ENCODE results near the gene PRAMEF18. TPM values are rescaled to one million over a fixed set of nuclear protein-coding genes. Genes with fewer than 3 reads are reported as not detected.
"Not testable (repeated sequence)": the region's sequence is repeated elsewhere in the genome, so short reads cannot be mapped to it uniquely, and the experiment has no call there.

PRAMEF18 gene
- total RNA-seq, 1 donor from 2014 or later: not detected

GRCh38 chr1:13228343-13228781 lies 2.4 kb upstream of the PRAMEF18 start:
- H3K27ac Mint-ChIP-seq: no peak overlapping the region
- no peaks in the 10 kb centered on the region for H3K4me1 Mint-ChIP-seq
- no peaks in the 10 kb centered on the region for H3K36me3 Mint-ChIP-seq (ENCODE audit: low read depth)
- peak; percentile 80 for DNase-seq
- no peak overlapping the region for H3K4me3 Mint-ChIP-seq
- intact Hi-C loops (cut with micrococcal nuclease): no loop called here
- no peaks in the 10 kb centered on the region for H3K9me3 Mint-ChIP-seq
- no peaks in the 10 kb centered on the region for H3K27me3 Mint-ChIP-seq

DNA sequence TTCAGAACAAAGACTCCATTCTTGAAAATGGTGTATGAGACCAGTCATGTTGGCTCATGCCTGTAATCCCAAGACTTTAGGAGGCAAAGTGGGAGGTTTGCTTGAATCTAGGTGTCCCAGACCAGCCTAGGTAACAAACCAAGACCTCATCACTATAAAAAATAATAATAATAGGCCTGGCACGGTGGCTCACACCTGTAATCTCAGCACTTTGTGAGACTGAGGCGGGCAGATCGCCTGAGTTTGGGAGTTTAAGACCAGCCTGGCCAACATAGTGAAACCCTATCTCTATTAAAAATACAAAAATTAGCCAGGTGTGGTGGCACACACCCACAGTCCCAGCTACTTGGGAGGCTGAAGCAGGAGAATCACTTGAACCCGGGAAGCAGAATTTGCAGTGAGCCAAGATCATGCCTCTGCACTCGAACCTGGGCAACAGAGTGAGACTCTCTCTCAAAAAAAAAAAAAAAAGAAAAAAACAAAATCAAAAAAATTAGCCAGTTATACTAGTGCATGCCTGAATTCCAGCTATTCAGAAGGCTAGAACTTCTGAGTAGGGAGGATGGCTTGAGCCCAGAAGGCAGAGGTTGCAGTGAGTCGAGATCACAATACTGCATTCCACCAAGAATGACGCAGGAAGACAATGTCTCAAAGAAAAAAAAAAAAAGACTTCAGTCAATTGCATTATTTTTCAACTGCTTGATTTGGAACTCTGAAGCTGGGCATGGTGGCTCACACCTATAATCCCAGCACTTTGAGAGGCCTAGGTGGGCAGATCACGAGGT lies 1.5 kb upstream of the PRAMEF18 start:
- peak; percentile 35 for DNase-seq
- H3K27ac Mint-ChIP-seq; H3K9me3 Mint-ChIP-seq; H3K4me3 Mint-ChIP-seq; H3K4me1 Mint-ChIP-seq; intact Hi-C loops (cut with micrococcal nuclease); H3K36me3 Mint-ChIP-seq (ENCODE audit: low read depth); H3K27me3 Mint-ChIP-seq: not testable (repeated sequence)

DNA sequence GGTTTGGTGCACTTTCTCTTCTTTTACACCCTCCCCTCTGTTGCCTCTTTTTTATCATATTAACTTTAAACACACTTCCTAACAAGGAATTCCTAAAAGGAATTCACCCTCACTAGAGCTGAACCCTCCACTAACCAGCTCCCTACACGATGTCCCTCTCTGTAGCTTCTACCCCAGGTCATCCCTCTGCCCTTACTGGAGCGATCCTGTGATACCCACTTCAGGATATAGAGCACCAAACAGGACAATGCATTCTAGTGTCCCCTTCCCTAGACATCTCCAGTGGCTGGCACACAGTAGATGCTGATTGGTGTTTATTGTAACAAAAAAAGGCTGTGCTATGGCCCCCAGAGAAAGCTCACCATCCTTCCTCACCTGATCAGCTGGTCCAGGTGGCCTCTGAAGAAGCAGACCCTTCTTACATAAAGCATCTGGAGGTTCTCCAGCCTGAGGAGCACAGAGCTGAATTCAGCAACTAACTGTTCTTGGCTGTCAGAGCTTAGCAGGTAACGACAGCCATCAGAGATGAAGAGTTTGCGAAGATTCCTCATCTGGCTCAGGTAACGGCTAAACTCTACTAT lies 1.4 kb downstream of the PRAMEF18 start:
- no peak overlapping the region for H3K27ac Mint-ChIP-seq
- no peaks in the 10 kb centered on the region for H3K4me1 Mint-ChIP-seq
- no peaks in the 10 kb centered on the region for H3K36me3 Mint-ChIP-seq (ENCODE audit: low read depth)
- H3K9me3 Mint-ChIP-seq: no peaks in the 10 kb centered on the region
- no peaks in the 10 kb centered on the region for H3K27me3 Mint-ChIP-seq
- peak; percentile 48 for DNase-seq
- intact Hi-C loops (cut with micrococcal nuclease): no loop called here
- no peak overlapping the region for H3K4me3 Mint-ChIP-seq

- H3K4me3 Mint-ChIP-seq; intact Hi-C loops (cut with micrococcal nuclease); H3K9me3 Mint-ChIP-seq; H3K4me1 Mint-ChIP-seq; H3K27me3 Mint-ChIP-seq; DNase-seq; H3K27ac Mint-ChIP-seq; H3K36me3 Mint-ChIP-seq (ENCODE audit: low read depth): not testable (repeated sequence)
These were observed 3.2 kb downstream of the PRAMEF18 start for GRCh38 chr1:13222788-13223187.

DNA sequence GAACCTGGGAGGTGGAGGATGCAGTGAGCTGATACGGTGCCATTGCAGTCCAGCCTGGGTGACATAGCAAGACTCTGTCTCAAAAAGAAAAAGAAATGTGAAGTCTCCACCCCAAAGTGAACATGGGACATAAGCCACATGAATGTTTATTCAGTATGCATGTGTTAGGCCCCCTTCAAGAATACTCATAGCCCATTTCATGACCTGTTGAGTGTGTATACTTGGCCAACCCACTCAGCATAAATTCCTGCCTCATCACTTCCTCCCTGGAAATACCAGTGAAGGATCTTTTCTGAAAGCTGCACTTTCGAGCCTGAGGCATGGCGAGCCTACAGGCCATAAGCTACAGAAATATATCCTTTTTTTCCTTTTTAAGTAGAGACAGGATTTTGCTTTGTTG lies 6.8 kb downstream of the PRAMEF18 start:
- H3K27ac Mint-ChIP-seq; DNase-seq; H3K4me1 Mint-ChIP-seq; H3K27me3 Mint-ChIP-seq; H3K36me3 Mint-ChIP-seq (ENCODE audit: low read depth); H3K4me3 Mint-ChIP-seq; H3K9me3 Mint-ChIP-seq; intact Hi-C loops (cut with micrococcal nuclease): not testable (repeated sequence)

DNA sequence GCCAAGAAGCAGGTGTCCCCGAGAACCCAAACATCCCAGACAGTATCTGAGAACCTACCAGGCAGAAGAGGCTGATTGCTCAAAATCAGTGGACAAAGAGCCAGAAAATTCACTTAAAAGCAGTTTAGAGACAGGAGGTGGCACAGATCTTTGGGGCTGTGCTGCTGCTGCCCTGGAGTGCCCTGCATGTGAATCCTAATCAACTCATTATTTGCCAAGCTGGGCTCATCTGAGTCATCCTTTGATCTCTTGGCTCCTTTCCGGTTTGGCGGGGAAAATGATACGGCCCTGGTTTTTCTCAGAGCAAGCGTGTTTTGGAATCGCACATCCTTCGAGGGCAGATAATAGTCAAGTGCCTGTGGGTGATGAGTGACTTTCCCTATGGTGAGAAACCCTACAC lies 9.3 kb downstream of the PRAMEF18 start:
- DNase-seq; H3K4me3 Mint-ChIP-seq; H3K4me1 Mint-ChIP-seq; intact Hi-C loops (cut with micrococcal nuclease); H3K27me3 Mint-ChIP-seq; H3K9me3 Mint-ChIP-seq; H3K27ac Mint-ChIP-seq; H3K36me3 Mint-ChIP-seq (ENCODE audit: low read depth): not testable (repeated sequence)

DNA sequence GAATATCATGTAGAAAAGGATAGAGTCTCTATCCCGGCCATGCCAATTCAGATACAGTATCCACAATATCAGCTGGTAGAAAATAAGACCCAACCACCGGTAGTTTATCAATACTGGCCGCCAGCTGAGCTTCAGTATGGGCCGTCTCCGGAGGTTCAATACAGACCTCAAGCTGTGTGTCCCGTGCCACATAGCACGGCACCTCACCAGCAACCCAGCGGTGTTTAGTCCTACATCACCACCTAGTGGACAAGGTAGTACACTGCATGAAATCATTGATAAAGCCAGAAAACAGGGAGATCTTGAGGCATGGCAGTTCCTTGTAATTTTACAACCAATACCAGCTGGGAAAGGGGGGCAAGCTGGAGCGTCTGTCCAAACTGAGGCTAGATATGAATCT lies 17.2 kb downstream of the PRAMEF18 start:
- H3K36me3 Mint-ChIP-seq (ENCODE audit: low read depth); H3K4me3 Mint-ChIP-seq; H3K9me3 Mint-ChIP-seq; H3K27ac Mint-ChIP-seq; H3K4me1 Mint-ChIP-seq; DNase-seq; intact Hi-C loops (cut with micrococcal nuclease); H3K27me3 Mint-ChIP-seq: not testable (repeated sequence)

DNA sequence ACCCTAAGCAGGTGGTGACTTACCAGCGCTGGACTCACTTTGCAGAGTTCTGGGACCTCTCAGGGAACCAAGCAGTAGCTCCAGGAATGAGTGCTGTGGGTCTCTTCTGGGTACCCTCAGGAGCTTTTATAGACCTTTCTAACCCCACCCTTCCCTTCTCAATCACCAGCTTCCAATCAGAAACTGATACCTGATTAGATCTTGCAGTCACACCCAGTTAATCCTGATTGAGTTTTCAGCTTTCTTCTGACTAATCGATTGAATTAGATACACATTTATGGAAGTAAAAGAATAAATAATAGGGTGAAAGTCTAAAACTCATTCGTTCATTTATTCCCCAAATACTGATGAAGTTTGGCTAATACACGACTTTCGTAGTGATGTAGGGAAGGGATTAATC lies 24.6 kb downstream of the PRAMEF18 start, which contains the start of gene PRAMEF13:
TSS of gene PRAMEF13 (minus strand) at position 101 of the 400 bp plus-strand sequence. CDS start 1,820 bp downstream, outside the sequence.
- intact Hi-C loops (cut with micrococcal nuclease): not testable (repeated sequence)

More for the DNA sequence above, 24.6 kb downstream of the PRAMEF18 start, which contains the start of gene PRAMEF13:
- not testable (repeated sequence) for H3K4me3 Mint-ChIP-seq; H3K27ac Mint-ChIP-seq; H3K9me3 Mint-ChIP-seq; DNase-seq; H3K4me1 Mint-ChIP-seq; H3K36me3 Mint-ChIP-seq (ENCODE audit: low read depth); H3K27me3 Mint-ChIP-seq

Other genes starting within 250 kb of the PRAMEF18 start
- gene PRAMEF27, start 169.6 kb downstream of the PRAMEF18 start, total RNA-seq: not detected in 2 replicates
- not detected in 2 replicates for gene HNRNPCL3, start 165.4 kb downstream of the PRAMEF18 start, total RNA-seq
- gene PRAMEF25, start 155.4 kb downstream of the PRAMEF18 start, total RNA-seq: not detected in 2 replicates
- not detected in 2 replicates for gene HNRNPCL2, start 109.3 kb downstream of the PRAMEF18 start, total RNA-seq
- not detected in 2 replicates for gene PRAMEF26, start 70.1 kb downstream of the PRAMEF18 start, total RNA-seq
- gene HNRNPCL4, start 60.5 kb downstream of the PRAMEF18 start, total RNA-seq: not detected in 2 replicates
- not detected in 2 replicates for gene PRAMEF9, start 54.3 kb downstream of the PRAMEF18 start, total RNA-seq
- gene PRAMEF13, start 24.7 kb downstream of the PRAMEF18 start, total RNA-seq: not detected in 2 replicates
- not detected in 2 replicates for gene PRAMEF5, start 28.0 kb upstream of the PRAMEF18 start, total RNA-seq
- not detected in 2 replicates for gene PRAMEF8, start 59.0 kb upstream of the PRAMEF18 start, total RNA-seq
- not detected in 2 replicates for gene PRAMEF33, start 77.4 kb upstream of the PRAMEF18 start, total RNA-seq
- gene PRAMEF15, start 89.4 kb upstream of the PRAMEF18 start, total RNA-seq: not detected in 2 replicates
- not detected in 2 replicates for gene PRAMEF14, start 121.0 kb upstream of the PRAMEF18 start, total RNA-seq
- gene PRAMEF19, start 145.8 kb upstream of the PRAMEF18 start, total RNA-seq: not detected in 2 replicates
- gene PRAMEF17, start 163.5 kb upstream of the PRAMEF18 start, total RNA-seq: not detected in 2 replicates
- gene PRAMEF20, start 184.3 kb upstream of the PRAMEF18 start, total RNA-seq: not detected in 2 replicates

Data from activated CD4-positive, alpha-beta T cell treated with anti-CD3 and anti-CD28 coated beads, Interleukin-2, amount 10 ng/mL, durations not matched to agents 24 days and 14 days (primary cell).